Measurements from ENCODE around the gene RPL41.

GRCh38 chr12:56116267-56117081, at the start of gene RPL41:
- TF ChIP-seq CTCF (IDR thresholded peaks at IDR 0.05 in 4 of 5, conservative IDR thresholded peaks at IDR 0.05 in 1 of 5) (peak in 1 of 5 experiments; percentile 11), POLR2A (IDR thresholded peaks at IDR 0.05) (peak; percentile 95 to 97)

All from gastrocnemius medialis (tissue), 4 donors.